GM15510 (cell line): ENCODE data around the gene IFIT5.

Source experiments
- POLR2A ChIP-seq: IDR thresholded peaks from 3 replicates; pipeline ENCODE4 v1.6.1; 2011; ENCODE audit warnings: borderline replicate concordance; ENCODE audit not compliant: insufficient read length; ENCODE audit errors: extremely low read depth

The IFIT5 gene

DNA sequence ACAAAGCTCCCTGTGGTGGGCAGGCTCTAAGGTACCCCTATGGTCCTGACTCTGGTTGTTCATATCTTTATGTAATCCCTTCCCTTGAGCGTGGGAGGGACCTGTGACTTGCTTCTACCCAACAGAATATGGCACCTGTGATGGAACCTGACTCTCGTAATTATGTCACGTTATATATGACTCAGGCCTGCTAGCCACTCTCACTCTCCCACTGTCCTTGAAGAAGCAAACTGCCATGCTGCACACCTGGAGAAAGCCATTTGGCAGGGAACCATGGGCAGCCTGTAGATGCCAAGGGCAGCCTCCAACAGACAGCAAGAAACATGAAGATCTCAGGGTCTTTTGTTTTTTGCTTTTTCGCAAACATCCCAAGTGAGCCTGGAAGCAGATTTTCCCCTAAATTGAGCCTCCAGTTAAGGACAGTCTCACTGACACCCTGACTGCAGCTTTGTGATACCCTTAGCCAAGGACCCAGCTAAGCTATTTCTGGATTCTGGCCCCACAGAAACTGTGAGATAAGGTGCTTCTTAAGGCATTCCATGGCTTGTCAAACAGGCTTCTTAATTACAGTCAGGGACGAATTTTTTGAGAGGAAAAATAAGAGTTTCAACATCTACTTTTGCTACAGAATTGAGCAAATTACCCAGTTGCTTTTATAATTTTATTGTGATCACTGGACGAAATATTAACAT, 49.6 kb downstream of the IFIT5 start:
- TF ChIP-seq POLR2A: no peak

DNA sequence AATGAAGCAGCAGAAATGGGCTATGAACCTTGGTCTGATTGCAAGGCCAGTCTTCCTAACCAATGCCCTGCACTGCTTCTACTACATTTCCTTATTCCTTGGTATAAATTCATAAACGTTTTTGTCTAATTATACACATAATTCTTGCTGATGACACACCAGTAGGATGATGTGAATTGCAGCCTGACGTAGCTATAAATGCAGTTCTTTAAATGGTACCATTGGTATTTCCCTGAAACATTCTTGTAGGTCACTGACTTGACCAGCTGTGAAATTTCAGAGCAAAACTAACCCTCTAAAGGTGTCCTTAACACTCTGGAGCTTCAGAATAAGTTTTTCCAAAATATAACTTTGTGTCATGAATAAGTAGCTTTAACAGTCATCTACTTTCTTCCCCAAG, 50.8 kb downstream of the IFIT5 start:
- TF ChIP-seq POLR2A: no peak

DNA sequence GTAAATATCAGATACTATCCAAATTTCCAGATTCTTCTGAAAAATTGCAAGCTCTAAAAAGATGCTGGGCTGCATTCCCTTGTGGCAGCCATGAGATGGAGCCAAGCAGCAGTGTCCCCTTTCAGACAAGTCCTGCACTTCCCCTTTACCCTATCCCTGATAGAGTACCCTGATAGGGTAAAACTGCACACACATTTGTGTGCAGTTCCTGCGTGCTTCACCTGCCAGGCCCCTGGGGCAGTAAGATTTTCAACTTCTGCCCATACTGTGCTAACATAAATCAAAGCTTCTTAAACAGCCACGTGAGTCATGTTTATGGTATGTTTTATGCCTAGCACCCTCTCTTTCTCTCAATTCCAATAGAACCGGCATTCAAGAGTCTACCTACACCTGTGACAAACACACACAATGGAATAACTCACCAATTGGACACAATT, 52.2 kb downstream of the IFIT5 start:
- no peak for TF ChIP-seq POLR2A

DNA sequence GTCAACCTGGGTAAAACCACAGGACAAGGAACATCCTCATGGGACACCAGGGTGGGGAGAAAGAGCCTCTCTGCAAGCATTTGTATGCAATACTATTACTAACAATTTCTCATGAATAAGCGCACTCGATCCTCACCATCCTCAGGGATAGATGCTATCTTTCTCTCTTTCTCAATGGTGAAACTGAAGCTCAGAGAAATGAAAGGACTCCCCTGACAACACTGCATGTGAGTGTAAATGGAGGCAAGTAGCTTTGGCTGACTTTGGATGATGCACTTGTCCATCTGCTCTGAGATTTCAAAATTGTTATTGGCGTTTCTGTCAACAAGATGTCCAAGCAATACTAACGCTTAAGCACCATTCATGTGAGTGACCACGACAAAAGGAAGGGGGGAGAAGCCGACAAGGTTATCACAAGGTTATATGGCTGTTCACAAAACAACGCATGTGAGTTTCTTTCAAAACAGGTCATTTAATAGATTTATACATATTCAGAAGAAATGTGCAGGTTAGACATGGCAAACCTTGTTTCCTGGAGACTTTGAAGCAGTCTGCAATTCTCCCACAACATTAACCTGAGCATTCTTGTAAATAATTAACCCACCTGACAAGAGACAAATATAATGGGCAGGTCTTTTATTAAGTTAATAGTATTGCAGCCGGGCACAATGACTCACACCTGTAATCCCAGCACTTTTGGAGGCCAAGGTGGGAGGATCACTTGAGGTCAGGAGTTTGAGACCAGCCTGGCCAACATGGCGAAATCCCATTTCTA, 54.0 kb downstream of the IFIT5 start:
- TF ChIP-seq POLR2A: no peak

DNA sequence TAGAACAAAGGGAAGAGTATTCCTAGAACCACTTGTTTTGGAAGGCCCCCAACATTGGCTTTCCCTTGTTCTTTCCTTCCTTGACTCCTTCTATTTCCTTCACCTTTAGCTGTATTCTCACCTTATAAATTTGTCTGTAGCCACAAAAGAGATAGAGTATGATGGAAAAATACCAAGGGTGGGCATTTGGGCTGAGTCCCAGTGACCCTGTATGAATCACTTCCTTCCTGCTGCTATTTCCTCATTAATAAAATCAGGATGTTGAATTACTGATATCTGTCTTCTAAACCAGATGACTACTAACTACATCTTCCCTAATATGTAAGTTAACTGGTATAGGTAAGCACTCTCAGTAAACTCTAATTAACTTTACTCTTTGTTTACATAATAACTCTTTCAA, 55.1 kb downstream of the IFIT5 start:
- TF ChIP-seq POLR2A: no peak
